Hindlimb muscle (tissue), 1 donor: Measurements from ENCODE around the gene PBX1. TPM values are rescaled to one million over a fixed set of nuclear protein-coding genes. Genes with fewer than 3 reads are reported as not detected.

Experiments
- DNase-seq: peaks from one replicate; pipeline ENCODE4 v3.0.0-alpha.2; 2013
- polyA plus RNA-seq: library from polyadenylated mRNA; unstranded; fragments of 120-200 nt; gene quantifications from one replicate; pipeline ENCODE4 v1.2.1, GENCODE V29; 2013; ENCODE audit not compliant: insufficient read length

The PBX1 gene
- polyA plus RNA-seq, 1 donor: 55.4 TPM

DNA sequence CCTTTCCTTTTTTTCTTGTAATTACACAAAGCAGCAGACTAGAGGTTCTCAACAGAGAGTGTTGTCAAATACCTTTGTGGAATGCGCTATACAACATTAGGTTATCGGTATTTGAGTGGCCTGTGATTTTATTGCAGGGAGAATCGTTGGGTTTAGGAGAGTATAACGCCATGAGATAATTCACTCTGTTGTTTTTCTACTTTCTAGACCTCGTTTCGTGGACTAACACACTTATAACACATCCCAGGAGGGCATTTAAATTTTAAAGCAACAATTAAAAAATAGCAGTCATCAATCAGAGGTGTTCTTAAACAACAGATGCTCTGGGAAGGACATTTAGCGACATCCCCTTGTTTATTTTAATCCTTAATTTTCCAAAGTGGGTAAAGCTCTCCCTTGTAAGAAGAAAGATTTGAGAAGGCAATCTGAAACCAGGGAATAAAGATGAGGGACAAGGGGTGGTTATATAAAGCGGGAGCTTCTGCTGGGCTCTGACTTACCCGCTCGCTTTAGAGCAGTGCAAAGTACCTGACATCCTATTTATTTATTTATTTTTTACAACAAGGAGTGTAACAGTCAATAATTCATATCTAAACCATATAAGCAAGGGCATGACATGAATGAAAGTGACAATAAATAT lies 4.9 kb downstream of the PBX1 start:
- no peak for DNase-seq

DNA sequence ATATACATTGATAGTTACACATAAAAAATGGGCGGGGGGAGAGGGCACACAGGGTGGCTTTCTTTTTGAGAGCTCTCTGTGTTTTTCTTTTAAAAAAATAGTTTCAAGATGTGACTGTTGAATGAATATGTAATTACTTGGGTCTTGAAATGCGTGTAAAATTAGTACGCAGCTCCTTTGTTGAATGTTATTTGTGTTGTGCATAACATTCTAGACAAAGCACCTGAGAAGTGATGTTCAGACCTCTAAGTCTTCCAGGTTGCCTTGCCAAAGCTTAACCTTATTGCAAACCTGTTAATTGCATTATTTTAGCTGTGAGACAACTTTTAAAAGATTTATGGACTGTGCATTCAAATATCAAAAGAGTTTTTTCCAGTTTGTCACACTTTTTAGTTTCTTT lies 5.4 kb downstream of the PBX1 start:
- DNase-seq: no peak

DNA sequence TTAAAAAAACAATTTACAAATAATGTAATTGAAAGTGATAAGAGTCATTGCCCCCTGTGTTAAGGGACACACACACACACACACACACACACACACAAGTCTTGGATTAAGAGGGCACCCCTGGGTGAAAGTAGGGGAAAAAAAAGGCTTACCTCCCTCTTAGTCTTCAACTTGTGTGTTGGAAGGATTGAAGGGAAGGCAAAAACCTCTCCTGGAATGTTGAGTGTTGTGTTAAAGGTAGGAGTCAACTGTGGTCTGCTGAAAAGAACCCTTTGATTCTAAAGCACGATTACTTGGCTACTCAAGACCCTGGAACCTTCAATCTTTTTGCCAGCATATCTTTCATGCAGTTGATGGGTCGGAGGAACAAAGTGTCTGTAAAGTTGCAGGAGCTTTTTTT lies 6.4 kb downstream of the PBX1 start:
- no peak for DNase-seq

DNA sequence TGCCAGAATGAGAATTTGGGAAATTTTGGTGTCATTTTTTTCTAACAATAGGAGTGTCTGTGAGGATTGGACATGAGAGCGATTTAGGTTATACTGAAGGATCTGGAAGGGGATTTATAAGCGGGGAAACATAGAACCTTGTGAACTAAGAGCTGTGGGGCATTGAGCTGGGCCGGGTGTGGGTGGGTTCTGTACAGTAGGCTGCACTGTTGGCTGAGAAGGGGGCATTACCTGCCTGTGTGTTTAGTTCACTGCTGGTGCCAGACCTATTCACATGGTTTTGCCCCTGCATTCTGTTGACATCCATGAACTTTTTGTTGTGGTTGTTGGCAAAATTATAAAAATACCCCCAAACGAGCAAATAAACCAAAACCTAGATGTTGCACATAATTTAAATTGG lies 8.8 kb downstream of the PBX1 start:
- no peak for DNase-seq

DNA sequence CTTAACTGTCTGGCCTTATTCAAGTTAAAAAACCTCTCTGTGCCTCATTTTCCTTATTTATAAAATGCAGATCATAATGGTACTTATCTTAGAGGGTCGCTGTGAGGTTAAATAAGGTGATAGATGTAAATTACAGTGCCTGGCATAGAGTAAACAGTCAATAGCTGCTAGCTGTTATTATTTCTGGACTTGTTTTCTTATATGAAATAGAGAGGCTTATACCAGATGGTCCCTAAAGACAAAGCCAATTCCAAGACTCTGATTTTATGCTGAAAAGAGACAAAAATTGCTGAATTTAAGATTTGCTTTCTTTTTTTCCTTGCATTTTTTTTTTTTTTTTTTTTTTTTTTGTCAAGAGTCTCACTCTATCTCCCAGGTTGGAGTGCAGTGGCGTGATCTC lies 10.3 kb downstream of the PBX1 start:
- DNase-seq: no peak

DNA sequence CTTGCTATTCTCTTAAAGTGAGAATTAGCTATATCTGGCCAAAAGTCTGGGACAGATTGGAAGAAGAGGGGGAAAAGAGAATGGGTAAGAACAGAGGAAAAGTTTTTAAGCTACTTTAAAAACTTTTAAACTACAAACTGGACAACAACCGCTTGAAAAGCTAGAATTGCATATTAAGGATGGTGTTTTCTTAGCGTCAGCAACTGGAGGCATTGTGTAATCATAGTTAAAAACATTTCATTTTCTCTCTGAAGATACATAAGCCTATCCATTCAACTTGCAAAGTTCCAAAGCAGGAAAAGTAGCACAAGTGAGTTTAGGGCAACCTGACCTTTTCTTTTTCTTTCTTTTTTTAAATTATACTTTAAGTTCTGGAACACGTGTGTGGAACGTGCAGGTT lies 10.9 kb downstream of the PBX1 start:
- DNase-seq: no peak

DNA sequence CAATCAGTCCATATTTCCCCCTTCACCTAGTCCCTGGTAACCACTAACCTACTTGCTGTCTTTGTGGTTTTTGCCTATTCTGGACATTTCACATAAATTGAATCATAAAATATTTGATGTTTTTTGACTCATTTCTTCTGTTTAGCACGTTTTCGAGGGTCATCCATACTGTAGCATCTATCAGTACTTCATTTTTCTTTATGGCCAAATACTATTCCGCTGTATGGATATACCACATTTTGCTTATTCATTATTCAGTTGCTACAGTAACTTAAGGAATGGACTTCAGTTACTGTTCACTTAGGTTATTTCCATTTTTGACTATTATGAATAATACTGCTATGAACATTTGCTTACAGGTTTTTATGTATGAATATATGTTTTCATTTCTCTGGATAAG lies 12.3 kb downstream of the PBX1 start:
- DNase-seq: no peak

DNA sequence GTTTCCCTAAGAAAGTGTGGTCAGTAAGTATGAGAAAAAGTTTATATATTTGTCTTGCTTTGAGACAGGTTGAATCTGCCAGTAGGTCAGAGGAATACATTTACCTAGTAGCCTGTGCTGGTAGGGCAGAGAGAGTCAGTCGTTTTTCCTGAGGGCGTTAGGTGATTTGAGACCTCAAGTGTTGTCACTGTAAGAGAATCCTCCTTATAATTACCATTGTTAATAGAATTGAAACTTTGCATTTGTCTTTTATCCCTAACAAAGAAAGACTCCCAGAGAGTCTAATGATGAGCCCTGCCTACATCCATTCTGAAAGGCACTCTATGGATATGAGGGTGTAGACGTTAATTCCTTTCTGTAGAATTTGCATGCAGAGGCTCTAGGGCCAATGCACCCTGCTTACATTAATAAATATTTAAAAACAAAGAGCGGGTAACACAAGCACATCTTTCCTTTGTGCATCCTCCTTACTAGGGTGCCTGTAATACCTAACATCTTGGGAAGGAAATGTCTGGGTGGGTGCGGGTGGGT lies 16.4 kb downstream of the PBX1 start:
- no peak for DNase-seq

DNA sequence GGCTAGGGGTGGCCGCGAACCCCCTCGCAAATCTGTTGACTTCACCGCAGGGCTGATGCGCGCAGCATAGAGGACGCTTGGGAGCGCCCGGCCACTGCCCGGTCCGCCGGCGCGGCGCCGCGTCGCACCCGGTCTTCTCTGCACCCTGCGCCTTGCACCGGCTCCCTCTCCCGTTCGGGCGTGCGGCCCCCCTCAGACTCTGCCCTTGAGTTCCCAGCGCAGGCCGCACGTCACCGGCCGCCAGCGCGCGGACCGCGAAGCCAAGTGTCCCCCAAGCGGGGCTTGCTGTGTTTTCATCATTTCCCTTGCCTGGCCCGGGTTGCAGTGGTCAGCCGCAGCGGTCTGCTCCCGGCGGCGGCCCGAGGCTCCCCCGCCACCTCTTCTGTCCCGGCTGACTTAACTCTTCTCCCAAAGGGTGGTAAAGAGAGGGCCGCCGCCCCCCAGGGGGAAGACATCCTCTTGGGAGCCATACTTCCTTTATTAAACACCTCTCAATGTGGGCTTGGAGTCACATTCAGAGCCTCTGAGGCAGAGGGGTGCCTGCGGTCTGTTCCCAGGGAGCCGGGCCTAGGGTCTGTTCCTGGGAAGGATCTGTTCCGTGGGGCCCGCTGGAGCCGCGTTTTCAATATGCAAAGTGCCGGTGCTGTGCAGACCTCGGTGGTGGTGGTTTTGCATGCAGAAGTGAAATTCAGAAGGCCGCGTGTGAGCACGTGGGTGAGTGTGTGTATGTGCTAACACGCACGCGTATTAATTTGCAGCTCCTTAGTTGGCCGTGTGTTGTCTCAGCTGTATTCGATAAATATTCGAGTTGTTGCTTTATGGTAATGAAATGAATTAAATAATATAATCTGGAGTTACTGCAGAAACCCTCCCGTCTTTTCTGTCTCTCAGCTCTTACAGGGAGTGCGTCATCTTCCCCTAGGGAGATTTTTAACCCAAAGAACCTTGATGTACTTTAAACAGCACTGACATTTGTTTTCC lies 17.6 kb downstream of the PBX1 start:
- DNase-seq: no peak

DNA sequence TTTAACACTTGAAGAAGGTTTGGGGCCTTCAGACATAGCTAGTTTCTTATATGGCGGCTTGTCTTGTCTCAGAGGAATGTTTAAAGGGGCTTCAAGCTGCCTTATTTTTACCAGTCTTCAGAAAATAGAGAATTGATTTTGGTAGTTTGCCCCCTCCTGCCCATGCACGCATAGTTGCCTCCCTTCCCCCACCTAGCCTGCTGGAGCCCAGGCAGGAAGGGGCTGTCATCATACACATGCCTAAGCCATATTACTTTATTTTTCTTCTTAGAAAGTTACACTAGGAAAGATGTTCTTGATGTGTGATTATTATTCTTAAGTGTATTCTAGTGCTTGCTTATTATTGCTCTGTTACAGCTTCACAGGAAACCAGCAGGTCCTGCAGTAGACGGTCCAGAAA lies 18.3 kb downstream of the PBX1 start:
- no peak for DNase-seq

DNA sequence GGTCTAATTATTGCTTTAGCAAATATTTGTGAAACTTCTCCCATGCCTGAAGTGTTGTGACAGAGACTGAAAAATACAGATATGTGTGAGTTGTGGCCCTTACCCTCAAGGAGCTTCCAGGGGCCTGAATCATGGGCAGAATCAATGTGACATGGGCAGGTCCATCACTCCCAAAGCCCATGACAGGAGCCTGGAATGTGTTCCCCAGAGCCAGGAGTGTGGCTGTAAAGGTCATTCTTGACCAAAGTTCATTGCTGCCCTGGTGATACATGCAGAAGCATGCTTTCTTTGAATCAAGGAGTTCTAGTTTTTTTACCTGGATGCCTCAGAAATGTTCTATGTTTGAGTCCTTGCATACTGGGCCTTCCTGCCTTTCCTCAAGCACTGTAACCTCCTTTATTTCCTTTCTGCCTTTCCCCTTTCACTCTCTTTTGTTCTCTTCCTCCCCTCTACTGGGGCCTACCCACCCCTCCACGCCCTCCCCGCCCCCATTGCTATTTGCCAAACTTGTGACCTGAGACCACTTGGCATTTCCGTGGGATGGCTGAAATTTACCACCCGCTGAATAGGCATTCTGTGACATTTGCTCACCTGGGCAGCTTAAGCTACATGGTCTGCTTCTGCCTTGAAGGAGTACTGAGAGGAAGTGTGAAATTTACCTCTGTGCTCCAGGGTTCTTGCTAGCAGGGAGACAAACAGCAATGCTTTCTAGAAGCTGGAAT lies 19.7 kb downstream of the PBX1 start:
- no peak for DNase-seq

DNA sequence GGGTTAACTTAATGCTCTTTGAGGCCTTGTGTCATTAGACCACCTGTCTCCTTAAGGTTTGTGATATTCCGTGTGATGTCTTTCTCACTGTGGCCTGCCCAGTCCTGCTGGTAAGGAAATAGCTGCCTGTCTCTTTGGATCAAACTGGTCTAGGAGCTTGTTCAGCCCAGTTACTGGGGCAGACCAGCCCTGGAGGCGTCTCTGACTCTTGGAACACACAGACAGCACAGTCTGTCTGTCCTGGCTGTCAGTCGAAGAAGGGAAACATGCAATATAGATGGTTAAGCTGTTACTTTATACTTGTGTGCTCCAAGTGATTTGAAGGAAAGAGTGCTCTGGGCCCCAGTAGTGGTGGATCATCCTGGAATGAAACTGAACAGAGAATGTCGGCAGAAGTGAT lies 20.4 kb downstream of the PBX1 start:
- DNase-seq: no peak

DNA sequence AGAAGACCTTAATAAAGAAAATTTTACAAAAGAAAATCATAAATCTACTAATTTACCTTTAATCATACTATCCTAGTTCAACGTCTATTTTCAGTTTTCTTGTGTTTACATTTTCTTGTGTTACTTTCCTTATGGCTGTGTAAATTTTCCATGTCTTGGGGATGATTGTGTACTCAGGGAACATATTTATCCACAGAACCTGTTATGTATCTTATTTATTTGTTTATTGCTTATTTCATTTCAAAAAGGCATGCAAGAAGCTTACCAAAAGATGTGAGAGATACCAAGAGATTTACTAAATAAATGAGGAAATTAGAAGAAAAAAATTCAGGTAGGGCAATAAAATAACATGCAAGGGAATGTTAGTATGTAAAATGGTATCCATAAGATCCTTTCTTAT lies 22.8 kb downstream of the PBX1 start:
- no peak for DNase-seq

DNA sequence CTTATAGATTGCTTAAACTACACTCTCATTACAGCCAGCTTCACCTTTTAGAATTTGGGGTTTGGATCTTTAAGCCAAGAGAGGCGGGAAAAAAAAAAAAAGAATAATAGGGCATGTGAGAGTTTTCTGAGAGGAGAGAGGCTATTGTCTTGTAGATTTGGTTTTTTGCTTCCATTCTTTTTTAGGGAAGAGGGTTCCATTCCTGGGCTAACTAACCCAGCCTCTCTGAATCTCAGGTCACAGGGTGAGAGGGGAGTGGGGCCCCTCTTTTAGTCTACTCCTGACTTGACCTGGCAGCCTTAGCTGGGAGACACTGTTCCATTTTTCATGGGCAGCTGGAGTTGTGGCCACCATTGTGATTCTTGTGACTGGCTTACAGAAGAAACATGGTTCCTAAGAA lies 24.2 kb downstream of the PBX1 start:
- no peak for DNase-seq

DNA sequence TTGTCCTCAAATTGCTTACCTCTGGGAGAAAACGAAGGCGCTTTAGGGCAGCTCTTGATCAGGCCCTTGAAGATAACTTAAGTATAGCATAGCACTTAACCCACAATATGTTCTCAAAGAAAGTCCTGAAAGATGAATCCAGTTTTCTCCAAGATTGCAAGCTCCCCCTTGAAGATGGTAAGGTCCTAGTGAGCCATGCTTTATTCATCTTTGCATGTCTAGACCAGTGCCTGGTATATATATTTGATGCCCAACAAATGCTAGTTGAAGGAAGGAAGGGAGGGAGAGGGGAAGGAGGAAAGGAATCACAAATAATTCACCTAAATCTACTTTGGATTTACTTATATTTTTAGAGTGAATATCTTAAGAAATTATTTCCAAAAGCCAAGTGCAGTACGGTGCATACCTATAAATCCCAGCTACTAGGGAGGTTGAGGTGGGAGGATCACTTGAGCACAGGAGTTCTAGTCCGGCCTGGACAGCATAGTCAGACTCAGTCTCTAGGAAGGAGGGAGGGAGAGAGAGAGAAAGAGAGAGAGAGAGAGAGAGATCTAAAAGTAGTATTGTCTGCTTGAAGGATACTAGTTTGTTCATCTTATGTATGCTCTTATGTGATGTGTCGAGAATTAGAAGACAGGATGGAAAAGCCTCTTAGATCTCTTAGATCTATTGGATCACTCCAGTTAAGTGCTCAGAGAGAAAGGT lies 25.0 kb downstream of the PBX1 start:
- DNase-seq: no peak

DNA sequence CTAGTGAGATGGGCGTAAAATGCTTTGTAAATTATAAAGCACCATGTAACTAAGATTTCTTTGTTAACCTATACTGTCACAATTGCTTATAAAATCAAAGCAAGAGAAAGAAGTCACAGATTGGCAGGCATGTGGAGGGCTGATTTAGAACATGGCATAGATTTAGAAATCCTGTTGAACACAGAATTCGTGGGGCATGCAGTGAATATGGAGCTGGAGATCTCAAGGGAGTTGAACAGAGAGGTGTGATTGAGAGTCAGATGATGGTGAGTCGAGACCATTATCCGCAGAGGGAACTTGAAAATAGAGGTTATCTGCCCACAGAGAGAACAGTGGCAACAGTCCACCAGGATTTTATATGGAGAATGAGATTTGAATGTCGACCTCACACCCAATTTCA lies 27.6 kb downstream of the PBX1 start:
- no peak for DNase-seq

DNA sequence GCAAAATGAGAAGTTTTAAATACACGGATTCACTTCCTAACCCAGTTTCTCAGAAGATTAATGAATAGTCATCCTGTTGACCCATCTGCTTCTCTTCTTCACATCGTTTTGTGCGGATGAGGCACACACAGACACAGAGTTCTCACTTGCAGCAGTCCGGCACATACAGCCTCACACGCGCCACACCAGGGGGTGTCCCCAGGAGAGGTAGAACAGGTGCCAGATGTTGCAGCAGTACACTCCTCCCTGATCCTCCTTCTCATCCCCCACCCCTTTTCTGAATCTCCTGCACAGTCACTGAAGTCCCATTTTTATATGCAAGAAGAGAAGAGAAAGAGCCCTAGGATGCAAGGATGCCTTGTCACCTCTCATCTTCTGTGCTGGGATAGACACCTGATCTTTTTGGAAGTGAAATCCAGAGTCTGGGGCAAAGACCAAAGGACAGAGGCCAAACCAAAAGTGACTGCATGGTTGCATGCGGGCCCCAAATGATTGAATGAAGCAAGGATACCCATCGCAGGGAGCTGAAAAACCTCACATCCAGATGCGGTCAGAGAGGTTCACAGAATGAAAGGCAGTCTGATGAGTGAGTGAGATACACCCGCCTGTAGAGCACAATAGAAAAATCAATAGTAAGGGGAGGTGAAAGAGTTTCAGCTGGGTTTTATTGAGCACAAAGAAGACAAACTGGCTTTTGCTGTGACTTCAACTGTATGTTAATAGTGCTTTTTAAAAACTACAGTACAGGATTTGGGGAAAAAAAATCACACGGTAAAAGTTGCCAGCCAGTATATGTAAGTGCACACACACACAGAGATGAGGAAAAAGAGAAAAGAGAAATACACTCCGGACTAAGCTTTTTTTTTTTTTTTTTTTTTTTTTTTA lies 28.9 kb downstream of the PBX1 start:
- DNase-seq: no peak

DNA sequence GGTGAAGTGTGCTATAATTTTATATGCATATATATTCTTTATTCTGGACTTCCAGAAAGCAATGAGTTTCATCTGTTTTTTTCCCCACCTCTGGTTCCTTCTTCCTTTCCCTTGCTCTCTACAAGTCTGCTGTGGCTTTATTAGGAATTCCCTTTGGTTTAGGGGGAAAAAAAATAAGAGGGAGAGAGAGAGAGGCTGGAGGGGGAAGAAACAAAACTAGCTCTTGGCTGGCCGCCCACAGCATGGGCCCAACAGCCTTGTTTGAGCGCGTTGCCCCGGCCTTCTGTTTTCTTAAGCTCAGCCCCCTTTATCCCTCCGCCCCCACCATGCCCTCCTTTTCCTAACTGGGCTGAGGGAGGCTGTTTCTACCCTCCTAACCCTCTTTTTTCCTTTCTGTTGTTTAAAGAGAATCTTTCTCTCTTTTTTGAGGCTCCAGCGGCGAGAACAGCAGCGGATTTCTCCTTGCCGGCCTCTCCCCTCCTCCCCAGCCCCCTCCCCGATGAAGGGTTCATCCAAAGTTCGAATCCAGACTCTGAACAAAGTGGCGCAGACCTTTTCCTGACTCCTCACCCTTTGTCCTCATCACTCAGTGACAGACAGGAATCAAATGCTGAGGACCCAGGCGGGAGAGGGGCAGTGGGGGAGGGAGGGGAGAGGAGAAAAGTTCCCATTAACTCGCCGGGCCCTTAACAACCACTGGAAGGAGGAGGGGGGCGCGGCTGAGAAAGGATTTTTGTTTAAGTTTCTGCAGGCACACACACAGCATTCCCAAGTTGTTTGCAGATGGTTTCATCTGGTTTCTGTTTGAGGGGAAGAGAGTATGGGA lies 29.7 kb downstream of the PBX1 start:
- peak; percentile 80 for DNase-seq

DNA sequence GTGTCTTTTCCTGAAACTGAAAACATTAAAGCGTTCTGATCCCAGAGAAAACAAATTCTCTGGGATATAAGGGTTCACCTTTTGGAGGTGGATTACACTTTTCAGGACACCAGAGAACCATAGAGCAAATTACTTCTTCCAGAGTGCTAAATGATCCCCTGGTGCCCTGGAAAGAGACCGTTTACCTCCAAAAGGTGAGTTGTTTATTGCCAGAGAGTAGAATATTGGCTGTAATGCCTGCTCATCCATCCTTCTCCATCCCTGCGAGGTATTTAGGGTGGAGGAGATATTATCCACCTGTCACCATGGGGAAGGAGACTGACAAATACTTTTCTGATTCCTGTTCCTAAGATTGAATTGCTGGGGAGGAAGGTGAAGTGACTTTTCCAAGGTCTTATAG lies 30.4 kb downstream of the PBX1 start:
- no peak for DNase-seq

DNA sequence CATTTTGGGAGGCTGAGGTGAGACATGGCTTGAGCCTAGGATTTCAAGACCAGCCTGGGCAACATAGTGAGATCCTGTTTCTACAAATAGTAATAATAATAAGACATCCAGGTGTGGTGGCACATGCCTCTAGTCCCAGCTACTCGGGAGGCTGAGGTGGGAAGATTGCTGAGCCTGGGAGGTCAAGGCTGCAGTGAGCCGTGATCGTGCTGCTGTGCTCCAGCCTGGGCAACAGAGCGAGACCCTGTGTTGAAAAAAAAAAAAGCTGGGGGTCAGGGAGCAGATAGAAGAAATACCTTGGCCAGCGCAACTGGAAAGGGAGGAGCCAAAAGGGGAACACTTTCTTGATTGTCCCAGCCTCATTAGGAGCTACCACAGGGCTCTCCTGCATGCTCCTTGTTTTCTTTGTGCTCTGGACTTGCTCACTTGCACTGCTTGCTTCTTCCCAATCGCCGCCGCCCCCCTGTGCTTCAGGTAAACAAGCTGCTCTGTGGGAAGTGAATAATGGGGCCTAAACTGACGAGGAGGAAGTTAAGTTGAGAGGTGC lies 31.1 kb downstream of the PBX1 start:
- DNase-seq: no peak
